ENCODE results near the gene PLEKHO2. TPM values are rescaled to one million over a fixed set of nuclear protein-coding genes. Genes with fewer than 3 reads are reported as not detected.

Gene PLEKHO2
- total and polyA plus RNA-seq, 2 of the 8 experiments (the other 6 are each of a cell fraction or from before 2014, with no cell fraction given), result 16.9 to 20.1 TPM

GRCh38 chr15:64855205-64855975 lies 13.7 kb downstream of the PLEKHO2 start (continued):
- TF ChIP-seq, protein P1, sequence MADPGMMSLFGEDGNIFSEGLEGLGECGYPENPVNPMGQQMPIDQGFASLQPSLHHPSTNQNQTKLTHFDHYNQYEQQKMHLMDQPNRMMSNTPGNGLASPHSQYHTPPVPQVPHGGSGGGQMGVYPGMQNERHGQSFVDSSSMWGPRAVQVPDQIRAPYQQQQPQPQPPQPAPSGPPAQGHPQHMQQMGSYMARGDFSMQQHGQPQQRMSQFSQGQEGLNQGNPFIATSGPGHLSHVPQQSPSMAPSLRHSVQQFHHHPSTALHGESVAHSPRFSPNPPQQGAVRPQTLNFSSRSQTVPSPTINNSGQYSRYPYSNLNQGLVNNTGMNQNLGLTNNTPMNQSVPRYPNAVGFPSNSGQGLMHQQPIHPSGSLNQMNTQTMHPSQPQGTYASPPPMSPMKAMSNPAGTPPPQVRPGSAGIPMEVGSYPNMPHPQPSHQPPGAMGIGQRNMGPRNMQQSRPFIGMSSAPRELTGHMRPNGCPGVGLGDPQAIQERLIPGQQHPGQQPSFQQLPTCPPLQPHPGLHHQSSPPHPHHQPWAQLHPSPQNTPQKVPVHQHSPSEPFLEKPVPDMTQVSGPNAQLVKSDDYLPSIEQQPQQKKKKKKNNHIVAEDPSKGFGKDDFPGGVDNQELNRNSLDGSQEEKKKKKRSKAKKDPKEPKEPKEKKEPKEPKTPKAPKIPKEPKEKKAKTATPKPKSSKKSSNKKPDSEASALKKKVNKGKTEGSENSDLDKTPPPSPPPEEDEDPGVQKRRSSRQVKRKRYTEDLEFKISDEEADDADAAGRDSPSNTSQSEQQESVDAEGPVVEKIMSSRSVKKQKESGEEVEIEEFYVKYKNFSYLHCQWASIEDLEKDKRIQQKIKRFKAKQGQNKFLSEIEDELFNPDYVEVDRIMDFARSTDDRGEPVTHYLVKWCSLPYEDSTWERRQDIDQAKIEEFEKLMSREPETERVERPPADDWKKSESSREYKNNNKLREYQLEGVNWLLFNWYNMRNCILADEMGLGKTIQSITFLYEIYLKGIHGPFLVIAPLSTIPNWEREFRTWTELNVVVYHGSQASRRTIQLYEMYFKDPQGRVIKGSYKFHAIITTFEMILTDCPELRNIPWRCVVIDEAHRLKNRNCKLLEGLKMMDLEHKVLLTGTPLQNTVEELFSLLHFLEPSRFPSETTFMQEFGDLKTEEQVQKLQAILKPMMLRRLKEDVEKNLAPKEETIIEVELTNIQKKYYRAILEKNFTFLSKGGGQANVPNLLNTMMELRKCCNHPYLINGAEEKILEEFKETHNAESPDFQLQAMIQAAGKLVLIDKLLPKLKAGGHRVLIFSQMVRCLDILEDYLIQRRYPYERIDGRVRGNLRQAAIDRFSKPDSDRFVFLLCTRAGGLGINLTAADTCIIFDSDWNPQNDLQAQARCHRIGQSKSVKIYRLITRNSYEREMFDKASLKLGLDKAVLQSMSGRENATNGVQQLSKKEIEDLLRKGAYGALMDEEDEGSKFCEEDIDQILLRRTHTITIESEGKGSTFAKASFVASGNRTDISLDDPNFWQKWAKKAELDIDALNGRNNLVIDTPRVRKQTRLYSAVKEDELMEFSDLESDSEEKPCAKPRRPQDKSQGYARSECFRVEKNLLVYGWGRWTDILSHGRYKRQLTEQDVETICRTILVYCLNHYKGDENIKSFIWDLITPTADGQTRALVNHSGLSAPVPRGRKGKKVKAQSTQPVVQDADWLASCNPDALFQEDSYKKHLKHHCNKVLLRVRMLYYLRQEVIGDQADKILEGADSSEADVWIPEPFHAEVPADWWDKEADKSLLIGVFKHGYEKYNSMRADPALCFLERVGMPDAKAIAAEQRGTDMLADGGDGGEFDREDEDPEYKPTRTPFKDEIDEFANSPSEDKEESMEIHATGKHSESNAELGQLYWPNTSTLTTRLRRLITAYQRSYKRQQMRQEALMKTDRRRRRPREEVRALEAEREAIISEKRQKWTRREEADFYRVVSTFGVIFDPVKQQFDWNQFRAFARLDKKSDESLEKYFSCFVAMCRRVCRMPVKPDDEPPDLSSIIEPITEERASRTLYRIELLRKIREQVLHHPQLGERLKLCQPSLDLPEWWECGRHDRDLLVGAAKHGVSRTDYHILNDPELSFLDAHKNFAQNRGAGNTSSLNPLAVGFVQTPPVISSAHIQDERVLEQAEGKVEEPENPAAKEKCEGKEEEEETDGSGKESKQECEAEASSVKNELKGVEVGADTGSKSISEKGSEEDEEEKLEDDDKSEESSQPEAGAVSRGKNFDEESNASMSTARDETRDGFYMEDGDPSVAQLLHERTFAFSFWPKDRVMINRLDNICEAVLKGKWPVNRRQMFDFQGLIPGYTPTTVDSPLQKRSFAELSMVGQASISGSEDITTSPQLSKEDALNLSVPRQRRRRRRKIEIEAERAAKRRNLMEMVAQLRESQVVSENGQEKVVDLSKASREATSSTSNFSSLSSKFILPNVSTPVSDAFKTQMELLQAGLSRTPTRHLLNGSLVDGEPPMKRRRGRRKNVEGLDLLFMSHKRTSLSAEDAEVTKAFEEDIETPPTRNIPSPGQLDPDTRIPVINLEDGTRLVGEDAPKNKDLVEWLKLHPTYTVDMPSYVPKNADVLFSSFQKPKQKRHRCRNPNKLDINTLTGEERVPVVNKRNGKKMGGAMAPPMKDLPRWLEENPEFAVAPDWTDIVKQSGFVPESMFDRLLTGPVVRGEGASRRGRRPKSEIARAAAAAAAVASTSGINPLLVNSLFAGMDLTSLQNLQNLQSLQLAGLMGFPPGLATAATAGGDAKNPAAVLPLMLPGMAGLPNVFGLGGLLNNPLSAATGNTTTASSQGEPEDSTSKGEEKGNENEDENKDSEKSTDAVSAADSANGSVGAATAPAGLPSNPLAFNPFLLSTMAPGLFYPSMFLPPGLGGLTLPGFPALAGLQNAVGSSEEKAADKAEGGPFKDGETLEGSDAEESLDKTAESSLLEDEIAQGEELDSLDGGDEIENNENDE (IDR thresholded peaks at IDR 0.05; ENCODE audit: insufficient replicate concordance, low read length), result no peak
- no peak for TF ChIP-seq PHF8 (conservative IDR thresholded peaks at IDR 0.05; ENCODE audit: low read depth, low read length)
- TF ChIP-seq BRCA1 (IDR thresholded peaks at IDR 0.05; ENCODE audit: low read depth, low read length), result no peak
- no peak for TF ChIP-seq NRF1 (IDR thresholded peaks at IDR 0.05; ENCODE audit: low read depth, low read length)

All from H1 (cell line).